Measurements from ENCODE around the gene ZSWIM4.
A peak's percentile ranks its signal among the peaks of the same experiment; 100 is the strongest.
"Not testable (repeated sequence)": the region's sequence is repeated elsewhere in the genome, so short reads cannot be mapped to it uniquely, and the experiment has no call there.

ZSWIM4 gene

DNA sequence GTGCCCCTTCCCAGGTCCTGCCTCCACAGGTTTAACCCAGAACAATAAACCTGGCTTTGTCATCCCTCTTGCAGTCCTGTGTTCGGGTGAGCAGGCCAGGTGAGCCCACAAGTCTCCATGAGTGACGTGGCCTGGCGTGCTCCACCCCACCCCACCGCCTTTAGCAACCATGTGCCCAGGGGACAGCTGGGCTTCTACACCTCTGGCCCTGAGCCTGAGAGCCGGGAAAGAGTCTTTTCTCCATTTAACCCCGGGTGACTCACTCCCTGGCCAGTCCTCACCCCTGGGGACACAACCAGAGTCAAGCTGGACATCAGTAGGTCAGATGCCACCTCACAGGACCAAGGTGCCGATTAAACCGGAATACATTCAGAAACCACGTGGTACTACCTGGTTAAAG, 16.8 kb upstream of the ZSWIM4 start:
- no peak for DNase-seq (ENCODE audit: low read depth)

DNA sequence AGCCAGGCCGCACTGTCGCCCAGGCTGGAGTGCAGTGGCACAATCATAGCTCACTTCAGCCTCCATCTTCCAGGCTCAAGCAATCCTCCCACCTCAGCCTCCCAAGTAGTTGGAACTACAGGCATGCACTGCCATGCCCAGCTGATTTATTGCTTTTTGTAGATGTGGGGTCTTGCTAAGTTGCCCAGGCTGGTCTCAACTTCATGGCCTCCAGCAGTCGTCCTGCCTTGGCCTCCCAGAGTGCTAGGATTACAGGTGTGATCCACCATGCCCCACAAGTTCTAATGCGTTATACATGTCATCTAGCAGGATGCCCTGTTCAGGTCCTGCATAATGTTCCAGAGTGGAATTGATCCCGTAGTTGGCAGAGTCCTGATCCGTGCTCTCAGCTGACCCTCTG, 16.4 kb upstream of the ZSWIM4 start:
- no peak for DNase-seq (ENCODE audit: low read depth)

DNA sequence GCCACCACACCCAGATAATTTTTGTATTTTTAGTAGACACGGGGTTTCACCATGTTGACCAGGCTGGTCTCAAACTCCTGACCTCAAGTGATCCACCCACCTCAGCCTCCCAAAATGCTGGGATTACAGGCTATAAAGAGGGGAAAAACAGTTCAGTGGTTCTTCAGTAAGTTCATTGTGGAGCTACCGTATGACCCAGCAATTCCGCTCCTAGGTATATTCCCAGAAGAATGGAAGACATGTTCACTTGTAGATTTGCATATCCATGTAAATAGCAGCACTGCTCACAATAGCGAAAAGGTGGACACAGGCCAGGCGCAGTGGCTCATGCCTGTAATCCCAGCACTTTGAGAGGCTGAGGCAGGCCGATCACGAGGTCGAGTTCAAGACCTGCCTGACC, 15.4 kb upstream of the ZSWIM4 start:
- DNase-seq (ENCODE audit: low read depth) = not testable (repeated sequence)

DNA sequence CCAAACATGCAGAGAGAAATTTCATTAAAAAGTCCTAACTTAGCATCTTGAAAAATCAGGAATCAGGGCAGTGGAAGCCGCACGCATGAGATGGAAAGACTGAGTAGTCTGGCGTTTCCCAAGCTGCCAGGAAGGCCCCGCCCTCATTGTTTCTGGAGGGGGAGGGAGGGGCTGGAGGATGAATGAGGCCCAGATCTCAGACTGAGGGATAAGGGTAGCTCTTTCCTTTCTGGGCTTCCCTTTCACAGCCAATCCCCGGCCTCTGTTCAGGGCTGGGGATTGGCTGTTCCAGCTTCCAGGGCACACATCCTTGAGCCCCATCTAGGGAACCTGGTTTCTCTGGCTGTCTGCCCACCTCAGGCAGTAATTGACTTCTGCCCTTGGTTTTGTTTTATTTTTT, 13.7 kb upstream of the ZSWIM4 start:
- DNase-seq (ENCODE audit: low read depth) = no peak

DNA sequence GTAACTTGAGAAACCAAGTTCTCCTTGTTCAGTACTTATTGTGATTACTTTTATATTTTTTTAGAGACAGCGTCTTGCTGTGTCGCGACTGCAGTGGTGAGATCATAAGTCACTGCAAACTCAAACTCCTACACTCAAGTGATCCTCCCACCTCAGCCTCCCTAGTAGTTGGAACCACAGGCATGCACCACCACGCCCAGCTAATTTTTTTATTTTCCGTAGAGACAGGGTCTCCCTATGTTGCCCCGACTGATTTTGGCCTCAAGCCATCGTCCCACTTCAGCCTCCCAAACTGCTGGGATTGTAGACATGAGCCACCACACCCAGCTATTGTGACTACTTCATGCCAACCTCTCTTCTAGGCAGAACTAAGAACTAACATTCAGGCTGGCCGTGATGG, 12.7 kb upstream of the ZSWIM4 start:
- no peak for DNase-seq (ENCODE audit: low read depth)

DNA sequence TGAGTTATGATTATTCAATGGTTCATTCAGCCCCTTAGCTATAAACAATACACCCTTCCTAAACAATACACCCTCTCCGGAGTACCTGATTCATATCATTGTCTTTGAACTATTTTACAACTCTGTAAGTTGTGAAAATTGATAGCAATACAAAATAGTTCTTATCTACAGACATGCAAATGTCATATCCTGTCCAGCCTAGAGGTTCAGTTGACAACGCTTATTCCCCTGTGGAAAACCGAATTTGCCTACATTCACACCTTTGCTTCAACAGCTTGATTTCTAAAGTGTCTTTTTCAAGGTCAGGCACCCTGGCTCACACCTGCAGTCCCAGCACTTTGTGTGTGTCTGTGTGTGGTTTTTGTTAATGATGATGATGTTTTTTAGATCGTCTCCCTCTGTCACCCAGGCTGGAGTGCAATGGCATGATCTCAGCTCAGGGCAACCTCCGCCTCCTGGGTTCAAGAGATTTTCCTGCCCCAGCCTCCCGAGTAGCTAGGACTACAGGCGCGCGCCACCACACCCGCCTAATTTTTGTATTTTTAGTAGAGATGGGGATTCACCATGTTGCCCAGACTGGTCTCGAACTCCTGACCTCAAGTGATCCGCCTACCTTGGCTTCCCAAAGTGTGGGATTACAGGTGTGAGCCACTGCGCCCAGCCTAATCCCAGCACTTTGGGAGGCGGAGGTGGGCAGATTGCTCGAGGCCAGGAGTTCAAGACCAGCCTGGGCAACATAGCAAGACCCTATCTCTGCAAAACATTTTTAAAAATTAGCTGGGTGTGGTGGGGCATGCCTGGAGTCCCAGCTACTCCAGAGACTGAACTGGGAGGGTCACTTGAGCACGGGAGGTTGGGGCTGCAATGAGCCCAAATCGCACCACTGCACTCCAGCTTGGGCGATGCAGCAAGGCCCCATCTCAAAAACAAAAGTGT, 11.4 kb upstream of the ZSWIM4 start:
- no peak for DNase-seq (ENCODE audit: low read depth)

DNA sequence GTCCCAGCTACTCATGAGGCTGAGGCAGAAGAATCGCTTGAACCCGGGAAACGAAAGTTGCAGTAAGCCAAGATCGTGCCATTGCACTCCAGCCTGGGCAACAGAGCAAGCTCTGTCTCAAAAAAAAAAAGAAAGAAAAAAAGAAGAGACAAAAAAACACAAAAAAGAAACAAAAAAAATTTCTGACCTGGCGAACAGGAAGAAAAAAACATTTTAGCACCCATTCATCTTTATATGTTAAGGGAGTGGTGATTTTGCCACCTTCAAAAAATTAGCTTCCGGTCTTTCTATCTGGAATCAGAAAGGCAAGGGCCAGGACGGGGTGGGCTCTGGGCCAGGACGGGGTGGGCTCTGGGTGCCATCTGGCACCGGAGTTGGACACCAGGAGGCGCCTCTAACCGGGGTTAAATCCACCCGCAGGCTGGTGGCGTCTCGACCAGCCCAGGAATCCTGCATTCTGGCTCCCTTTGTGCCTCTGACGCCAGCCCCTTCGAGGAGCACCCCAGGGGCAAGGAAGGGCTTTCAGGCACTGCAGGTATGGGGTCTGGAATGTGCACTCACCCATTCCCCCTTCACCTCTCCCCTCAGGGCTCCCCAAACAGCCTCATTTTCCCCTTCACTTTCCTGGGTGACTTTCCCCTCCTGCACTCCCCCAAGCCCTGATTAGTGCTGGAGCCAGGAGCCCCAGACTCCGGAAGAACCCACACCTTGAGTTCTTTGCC, 10.4 kb upstream of the ZSWIM4 start:
- peak; percentile 64 for DNase-seq (ENCODE audit: low read depth)

DNA sequence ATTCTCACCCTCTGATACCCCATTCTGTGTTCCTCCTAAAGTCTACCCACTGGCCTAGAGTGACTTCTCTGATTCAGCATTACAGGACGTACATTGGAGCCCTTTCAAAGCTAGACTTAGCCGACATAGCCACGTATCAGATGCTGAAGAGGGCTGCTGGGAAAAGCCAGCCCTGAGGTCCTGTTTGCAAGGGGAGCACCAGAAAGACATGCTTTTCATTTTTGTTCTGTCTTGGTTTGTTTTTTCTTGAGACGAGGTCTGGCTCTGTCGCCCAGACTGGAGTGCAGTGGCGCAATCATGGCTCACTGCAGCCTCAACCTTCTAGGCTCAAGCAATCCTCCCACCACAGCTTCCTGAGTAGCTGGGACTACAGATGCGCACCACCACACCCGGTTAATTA, 6.3 kb upstream of the ZSWIM4 start:
- no peak for DNase-seq (ENCODE audit: low read depth)

DNA sequence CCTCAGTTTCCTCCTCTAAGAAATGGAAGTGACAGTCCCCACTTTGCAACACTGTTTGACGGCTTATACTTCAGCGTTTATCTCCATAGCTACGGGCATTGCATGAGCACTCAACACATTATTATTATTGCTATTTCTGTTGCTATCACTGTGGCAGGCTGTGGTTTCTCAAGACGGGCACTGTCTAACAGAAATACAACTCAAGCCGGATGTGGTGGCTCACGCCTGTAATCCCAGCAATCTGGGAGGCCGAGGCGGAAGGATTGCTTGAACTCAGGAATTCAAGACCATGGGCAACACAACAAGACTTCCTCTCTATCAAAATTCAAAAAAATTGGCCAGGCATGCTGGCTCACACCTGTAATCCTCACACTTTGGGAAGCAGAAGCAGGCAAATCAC, 4.9 kb upstream of the ZSWIM4 start:
- no peak for DNase-seq (ENCODE audit: low read depth)

DNA sequence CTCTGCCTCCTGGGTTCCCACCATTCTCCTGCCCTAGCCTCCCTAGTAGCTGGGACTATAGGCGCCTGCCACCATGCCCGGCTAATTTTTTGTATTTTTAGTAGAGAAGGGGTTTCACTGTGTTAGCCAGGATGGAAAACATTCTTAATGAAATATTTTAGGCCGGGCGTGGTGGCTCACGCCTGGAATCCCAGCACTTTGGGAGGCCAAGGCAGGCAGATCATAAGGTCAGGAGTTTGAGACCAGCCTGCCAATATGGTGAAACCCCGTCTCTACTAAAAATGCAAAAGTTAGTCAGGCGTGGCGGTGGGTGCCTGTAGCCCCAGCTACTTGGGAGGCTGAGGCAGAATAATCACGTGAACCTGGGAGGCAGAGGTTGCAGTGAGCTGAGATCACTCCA, 1.9 kb upstream of the ZSWIM4 start:
- DNase-seq (ENCODE audit: low read depth) = not testable (repeated sequence)

DNA sequence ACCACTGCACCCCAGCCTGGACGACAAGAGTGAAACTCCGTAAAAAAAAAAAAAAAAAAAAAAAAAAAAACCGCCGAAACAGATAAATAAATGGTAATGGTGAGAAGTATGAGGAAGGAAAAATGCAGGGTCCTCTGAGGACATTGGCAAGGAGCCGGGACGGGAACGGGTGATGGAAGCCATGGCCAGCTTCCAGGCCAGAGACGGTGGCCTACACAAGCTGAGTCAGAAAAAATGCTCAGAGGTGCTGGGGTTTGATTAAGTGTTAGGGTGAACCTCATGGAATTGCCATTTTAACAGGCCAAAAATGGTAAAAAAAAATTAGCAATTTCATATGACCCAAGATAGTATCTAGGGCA, 866 bp upstream of the ZSWIM4 start:
- no peak for DNase-seq (ENCODE audit: low read depth)

DNA sequence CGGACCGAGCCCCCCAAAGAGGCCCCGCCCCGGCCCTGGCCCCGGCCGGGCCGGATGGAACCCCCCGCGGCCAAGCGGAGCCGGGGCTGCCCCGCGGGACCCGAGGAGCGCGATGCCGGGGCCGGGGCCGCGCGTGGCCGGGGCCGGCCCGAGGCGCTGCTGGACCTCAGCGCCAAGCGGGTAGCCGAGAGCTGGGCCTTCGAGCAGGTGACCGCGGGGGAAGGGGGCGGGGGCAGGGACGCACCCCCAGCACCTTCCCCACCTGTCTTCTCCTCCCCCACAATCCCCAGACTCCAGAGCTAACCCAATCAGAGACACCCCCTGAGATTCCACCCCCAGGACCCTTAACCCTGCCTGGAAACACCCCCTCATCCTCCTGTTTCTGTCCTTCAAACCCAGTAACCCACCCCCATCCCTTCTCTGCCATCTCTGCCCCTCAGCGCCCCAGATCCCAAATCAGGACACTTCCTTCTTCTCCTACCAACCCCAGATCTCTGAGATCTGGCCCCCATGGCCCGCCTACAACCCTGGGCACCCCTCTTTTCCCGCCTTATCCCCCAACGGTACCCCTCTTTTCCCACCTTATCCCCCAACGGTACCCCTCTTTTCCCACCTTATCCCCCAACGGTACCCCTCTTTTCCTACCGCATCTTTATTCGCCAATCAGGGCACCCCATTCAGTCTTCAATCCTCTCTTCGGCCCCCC, 505 bp downstream of the ZSWIM4 start:
- DNase-seq (ENCODE audit: low read depth) = no peak

DNA sequence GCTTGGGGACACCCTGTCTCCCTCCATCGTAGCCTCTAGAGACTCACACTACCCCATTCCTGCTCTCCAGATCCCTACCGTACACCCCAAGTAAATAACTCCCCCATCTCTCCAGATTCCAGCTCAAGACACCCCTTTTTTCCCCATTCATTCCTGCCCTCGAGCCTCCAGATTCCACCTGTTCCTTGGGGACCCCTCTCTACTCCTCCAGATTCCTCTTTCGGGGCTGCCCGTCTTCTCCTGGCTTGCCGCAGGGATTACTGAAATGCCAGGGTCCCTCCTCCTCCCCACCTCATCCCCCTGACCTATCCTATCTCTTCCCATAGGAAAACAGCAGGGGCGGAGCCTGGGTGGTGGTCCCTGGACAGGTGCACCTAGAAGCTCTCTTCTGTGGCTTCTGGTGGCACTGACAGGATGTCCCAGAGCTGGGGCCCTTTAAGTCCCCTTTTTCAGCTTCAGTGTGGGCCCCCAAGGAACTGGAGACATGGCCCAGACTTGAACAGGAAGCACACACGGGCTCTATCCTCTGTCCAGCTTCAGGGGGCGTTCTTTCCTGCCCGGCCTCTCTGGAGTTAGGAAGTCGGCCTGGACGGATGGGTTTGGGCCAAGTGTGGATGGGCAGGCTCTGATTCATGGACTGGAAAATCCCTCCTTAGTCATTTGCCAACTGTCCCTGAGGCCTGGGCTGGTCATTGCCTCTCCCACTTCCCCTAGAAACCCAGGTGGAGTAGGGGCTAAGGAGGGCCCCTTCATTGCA, 1.2 kb downstream of the ZSWIM4 start:
- no peak for DNase-seq (ENCODE audit: low read depth)

DNA sequence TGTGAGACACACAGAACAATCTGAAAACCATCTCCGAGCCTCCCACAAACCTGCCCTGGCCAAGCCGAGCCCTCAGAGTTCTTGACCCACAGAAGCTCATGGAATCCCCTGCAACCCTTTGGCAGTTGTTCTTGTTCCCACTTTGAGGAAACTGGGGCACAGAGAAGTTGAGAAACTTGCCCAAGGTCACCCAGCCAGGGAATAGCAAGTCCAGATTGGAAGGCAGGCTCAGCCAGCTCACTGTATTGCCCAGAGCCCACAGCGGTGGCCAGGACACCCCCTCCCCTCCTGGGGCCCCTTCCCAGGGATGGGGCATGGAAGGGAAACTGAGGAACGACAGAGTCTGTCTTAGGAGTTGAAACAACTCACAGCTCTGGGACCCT, 1.8 kb downstream of the ZSWIM4 start:
- DNase-seq (ENCODE audit: low read depth) = no peak

DNA sequence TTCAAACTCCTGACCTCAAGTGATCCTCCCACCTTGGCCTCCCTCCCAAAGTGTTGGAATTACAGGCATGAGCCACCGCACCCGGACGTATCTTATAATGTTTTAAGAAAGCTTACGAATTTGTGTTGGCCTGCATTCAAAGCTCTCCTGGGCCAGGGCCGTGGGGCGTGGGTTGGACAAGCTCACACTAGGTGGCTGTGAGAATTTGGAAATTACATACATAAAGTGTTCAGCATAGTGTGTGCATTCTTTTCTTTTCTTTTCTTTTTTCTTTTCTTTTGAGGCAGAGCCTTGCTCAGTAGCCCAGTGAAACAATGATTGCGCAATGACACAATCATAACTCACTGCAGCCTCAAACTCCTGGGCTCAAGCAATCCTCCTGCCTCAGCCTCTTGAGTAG, 2.6 kb downstream of the ZSWIM4 start:
- no peak for DNase-seq (ENCODE audit: low read depth)

DNA sequence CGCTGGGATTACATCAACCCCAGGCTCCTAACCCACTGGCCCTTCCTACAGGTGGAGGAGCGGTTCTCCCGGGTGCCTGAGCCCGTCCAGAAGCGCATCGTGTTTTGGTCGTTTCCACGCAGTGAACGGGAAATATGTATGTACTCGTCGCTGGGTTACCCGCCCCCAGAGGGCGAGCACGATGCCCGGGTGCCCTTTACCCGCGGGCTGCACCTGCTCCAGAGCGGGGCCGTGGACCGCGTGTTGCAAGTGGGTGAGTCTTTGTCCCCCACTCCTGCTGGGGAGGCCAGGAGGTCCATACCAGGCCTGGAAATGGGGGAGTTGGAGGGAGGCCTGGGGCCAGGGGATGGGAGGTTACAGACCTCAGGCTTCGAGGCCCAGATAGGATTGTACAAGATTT, 4.4 kb downstream of the ZSWIM4 start:
- no peak for DNase-seq (ENCODE audit: low read depth)

DNA sequence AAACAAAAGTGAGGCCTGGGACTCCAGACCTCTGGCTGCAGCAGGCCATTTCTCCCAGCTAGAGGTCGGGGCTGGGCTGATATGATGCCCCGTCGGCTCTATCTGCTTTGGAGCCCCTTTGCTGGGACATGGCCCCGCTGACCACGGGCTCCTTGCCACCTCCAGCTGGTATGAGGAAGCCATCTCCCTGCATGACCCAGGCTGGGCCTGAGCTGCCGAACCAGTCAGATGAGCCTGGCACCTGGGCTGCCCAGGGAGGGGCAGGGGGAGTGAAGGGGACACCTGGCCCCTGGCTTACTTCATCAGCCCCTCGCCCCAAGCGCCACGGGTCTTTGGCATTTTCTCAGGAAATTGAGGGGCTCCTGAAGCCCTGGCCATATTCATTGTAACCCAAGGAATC, 7.8 kb downstream of the ZSWIM4 start:
- DNase-seq (ENCODE audit: low read depth) = no peak

DNA sequence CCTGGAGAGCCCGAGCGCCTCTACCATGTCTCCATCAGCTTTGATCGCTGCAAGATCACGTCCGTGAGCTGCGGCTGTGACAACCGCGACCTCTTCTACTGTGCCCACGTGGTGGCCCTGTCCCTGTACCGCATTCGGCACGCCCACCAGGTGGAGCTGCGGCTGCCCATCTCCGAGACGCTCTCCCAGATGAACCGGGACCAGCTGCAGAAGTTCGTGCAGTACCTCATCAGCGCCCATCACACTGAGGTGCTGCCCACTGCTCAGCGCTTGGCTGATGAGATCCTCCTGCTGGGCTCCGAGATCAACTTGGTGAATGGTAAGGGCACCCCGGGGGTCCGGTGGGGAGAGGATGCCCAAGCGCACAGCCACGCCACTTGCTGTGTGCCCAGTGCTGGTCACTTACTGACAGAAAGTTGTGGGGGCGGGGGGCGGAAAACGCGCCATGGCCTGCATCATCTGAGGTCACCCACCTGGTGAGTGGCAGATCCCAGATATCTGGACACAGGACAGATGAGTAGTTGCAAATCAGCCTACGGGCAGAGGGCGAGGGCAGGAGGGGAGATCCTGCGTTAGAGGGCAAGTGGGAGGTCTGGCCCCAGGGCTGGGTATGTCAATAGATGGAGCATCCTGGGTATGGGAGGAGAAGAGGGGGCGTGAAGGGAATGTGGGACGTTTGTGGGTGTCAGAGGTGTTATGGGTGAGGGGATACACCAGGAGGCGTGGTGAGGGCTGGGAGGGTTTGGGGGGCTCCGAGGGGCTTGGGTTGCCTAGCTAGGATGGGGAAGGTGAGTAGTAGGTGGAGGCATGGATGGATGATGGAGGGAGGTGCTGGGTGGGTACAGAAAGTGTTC, 9.8 kb downstream of the ZSWIM4 start:
- no peak for DNase-seq (ENCODE audit: low read depth)

DNA sequence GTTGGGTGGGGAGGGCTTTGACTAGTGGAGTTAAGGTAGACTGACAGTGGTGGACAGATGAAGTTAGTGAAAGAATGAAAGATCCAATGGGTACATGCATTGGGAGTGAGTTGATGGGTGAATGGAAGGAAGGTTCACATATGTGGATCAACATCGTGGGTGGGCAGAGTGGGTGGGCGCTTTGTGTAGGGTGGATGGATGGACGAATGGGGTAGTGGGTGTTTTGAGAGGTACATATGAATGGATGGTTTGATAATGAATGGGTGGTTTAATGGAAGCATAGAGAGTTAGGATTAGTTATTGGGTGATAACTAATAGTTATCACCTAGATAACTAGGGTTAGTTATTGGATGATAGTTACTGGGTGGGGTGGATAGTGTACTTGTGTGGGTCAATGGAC, 11.5 kb downstream of the ZSWIM4 start:
- DNase-seq (ENCODE audit: low read depth) = no peak

DNA sequence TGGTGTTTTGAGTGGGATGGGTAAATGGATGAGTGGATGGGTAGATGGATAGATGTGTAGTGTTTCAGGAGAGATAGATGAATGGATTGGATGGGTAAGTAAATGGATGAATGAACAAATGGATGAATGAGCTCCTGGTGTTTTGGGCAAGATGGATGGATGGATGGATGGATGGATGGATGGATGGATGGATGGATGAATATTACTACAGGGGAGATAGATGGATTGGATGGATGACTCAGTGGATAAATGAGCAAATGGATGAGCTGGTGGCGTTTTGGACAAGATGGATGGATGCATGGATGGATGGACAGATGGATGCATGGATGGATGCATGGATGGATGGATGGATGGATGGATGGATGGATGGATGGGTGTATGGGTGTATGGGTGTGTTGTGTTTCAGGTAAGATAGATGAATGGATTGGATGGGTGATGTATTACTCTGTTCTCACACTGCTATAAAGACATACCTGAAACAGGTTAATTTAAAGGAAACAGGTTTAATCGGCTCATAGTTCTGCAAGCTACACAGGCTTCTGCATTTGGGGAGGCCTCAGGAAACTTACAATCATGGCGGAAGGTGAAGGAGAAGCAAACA, 12.3 kb downstream of the ZSWIM4 start:
- DNase-seq (ENCODE audit: low read depth) = no peak

DNA sequence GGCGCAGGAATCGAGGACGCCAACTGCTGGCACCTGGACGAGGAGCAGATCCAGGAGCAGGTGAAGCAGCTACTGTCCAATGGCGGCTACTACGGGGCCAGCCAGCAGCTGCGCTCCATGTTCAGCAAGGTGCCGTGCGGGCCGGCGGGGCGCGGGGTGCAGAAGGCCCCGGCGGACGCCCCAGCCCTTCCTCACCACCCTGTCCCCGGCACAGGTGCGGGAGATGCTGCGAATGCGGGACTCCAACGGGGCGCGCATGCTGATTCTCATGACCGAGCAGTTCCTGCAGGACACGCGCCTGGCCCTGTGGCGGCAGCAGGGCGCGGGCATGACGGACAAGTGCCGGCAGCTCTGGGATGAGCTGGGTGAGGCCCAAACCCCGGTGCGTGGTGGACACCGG, 13.6 kb downstream of the ZSWIM4 start:
- no peak for DNase-seq (ENCODE audit: low read depth)

Measured in stimulated activated CD8-positive, alpha-beta memory T cell treated with anti-CD3 and anti-CD28 coated beads, Interleukin-15, amount 100 ng/mL, for 1 hour (primary cell).